ENCODE results near the gene ABAT.
"Not testable (repeated sequence)": the region's sequence is repeated elsewhere in the genome, so short reads cannot be mapped to it uniquely, and the experiment has no call there.

ABAT gene

GRCh38 chr16:8648877-8649276 lies 25.5 kb upstream of the ABAT start:
- WGBS, 2 experiments = 81% methylated on average over 4 of the region's 4 CpGs
- peaks cover 42% of the 10 kb centered on the region for H3K36me3 ChIP-seq (ENCODE audit: control insufficient read depth, insufficient read depth, low read length)
- H3K4me1 ChIP-seq (ENCODE audit: control insufficient read depth, insufficient read depth, low read length) = no peaks in the 10 kb centered on the region
- no peak overlapping the region for H3K27ac ChIP-seq (ENCODE audit: insufficient read depth, low read depth, low read length, poor library complexity, severe bottlenecking)
- no peak overlapping the region for H3K4me3 ChIP-seq (ENCODE audit: insufficient read depth, low read depth, low read length)
- H3K9me3 ChIP-seq (ENCODE audit: control insufficient read depth, low read length) = no peaks in the 10 kb centered on the region
- H3K27me3 ChIP-seq (ENCODE audit: control insufficient read depth, insufficient read depth, low read length, poor library complexity, severe bottlenecking) = no peaks in the 10 kb centered on the region

DNA sequence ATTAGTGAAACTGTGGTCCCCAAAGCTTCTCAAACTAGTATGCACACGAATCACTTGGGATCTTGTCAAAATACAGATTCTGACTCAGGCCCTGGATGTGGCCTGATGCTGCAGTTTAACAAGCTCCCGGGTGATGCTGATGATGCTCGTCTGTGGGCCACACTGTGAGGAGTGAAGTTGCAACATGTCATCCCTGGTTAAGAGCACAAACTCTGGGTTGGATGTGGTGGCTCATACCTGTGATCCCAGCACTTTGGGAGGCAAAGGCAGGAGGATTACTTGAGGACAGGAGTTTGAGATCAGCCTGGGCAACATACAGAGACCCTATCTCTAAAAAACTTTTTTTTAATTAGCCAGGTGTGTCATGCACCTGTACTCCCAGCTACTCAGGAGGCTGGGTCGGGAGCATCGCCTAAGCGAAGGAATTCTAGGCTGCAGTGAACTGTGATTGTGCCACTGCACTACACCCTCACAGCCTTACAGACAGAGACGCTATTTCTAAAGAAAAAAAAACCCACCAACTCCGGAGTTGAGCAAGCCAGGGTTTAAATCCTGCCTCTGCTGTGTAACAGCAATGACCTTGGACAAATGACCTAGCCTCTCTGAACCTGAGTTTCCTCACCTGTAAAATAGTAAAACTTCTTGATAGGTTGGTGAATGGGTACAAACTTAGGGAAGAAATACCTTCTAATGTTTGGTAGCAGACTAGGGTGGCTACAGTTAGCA lies 24.4 kb upstream of the ABAT start:
- Histone ChIP-seq H3K9me3 (ENCODE audit: control insufficient read depth, low read length) (no peaks in the 10 kb centered on the region), H3K36me3 (ENCODE audit: control insufficient read depth, insufficient read depth, low read length) (peaks cover 31% of the 10 kb centered on the region), H3K4me1 (ENCODE audit: control insufficient read depth, insufficient read depth, low read length) (no peaks in the 10 kb centered on the region), H3K4me3 (ENCODE audit: insufficient read depth, low read depth, low read length) (no peak overlapping the region), H3K27ac (ENCODE audit: insufficient read depth, low read depth, low read length, poor library complexity, severe bottlenecking) (no peak overlapping the region), H3K27me3 (ENCODE audit: control insufficient read depth, insufficient read depth, low read length, poor library complexity, severe bottlenecking) (no peaks in the 10 kb centered on the region)
- WGBS, 2 experiments = 81 to 83% methylated on average over 8 of the region's 8 CpGs

DNA sequence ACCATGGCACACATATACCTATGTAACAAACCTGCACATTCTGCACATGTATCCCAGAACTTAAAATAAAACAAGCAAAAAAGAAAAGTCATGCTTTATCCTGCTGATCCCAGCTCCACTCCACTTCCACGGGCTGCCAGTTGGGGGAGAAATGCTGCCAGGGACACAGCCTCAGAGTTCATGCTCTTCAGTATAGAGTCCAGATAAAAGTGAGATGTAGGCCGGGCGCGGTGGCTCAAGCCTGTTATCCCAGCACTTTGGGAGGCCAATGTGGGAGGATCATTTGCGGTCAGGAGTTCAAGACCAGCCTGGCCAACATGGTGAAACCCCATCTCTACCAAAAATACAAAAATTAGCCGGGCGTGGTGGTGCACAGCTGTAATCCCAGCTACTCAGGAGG lies 22.5 kb upstream of the ABAT start:
- peaks cover 15% of the 10 kb centered on the region for H3K36me3 ChIP-seq (ENCODE audit: control insufficient read depth, insufficient read depth, low read length)
- not testable (repeated sequence) for H3K27me3 ChIP-seq (ENCODE audit: control insufficient read depth, insufficient read depth, low read length, poor library complexity, severe bottlenecking); H3K9me3 ChIP-seq (ENCODE audit: control insufficient read depth, low read length); H3K4me1 ChIP-seq (ENCODE audit: control insufficient read depth, insufficient read depth, low read length); H3K27ac ChIP-seq (ENCODE audit: insufficient read depth, low read depth, low read length, poor library complexity, severe bottlenecking); H3K4me3 ChIP-seq (ENCODE audit: insufficient read depth, low read depth, low read length)
- WGBS, 2 experiments = 61 to 63% methylated on average over 7 of the region's 7 CpGs

GRCh38 chr16:8655184-8655717 lies 19.2 kb upstream of the ABAT start:
- no peak overlapping the region for H3K4me3 ChIP-seq (ENCODE audit: insufficient read depth, low read depth, low read length)
- H3K36me3 ChIP-seq (ENCODE audit: control insufficient read depth, insufficient read depth, low read length) = no peaks in the 10 kb centered on the region
- WGBS, 2 experiments = 78 to 87% methylated on average over 1 of the region's 1 CpG
- H3K9me3 ChIP-seq (ENCODE audit: control insufficient read depth, low read length) = no peaks in the 10 kb centered on the region
- no peaks in the 10 kb centered on the region for H3K27me3 ChIP-seq (ENCODE audit: control insufficient read depth, insufficient read depth, low read length, poor library complexity, severe bottlenecking)
- H3K27ac ChIP-seq (ENCODE audit: insufficient read depth, low read depth, low read length, poor library complexity, severe bottlenecking) = no peak overlapping the region
- H3K4me1 ChIP-seq (ENCODE audit: control insufficient read depth, insufficient read depth, low read length) = no peaks in the 10 kb centered on the region

GRCh38 chr16:8656376-8656775 lies 18.0 kb upstream of the ABAT start:
- H3K36me3 ChIP-seq (ENCODE audit: control insufficient read depth, insufficient read depth, low read length) = no peaks in the 10 kb centered on the region
- no peaks in the 10 kb centered on the region for H3K9me3 ChIP-seq (ENCODE audit: control insufficient read depth, low read length)
- no peak overlapping the region for H3K4me3 ChIP-seq (ENCODE audit: insufficient read depth, low read depth, low read length)
- no peaks in the 10 kb centered on the region for H3K27me3 ChIP-seq (ENCODE audit: control insufficient read depth, insufficient read depth, low read length, poor library complexity, severe bottlenecking)
- no peaks in the 10 kb centered on the region for H3K4me1 ChIP-seq (ENCODE audit: control insufficient read depth, insufficient read depth, low read length)
- 52 to 54% methylated on average over 3 of the region's 3 CpGs for WGBS, 2 experiments
- no peak overlapping the region for H3K27ac ChIP-seq (ENCODE audit: insufficient read depth, low read depth, low read length, poor library complexity, severe bottlenecking)

- H3K27ac ChIP-seq (ENCODE audit: insufficient read depth, low read depth, low read length, poor library complexity, severe bottlenecking) = no peak overlapping the region
- no peak overlapping the region for H3K4me3 ChIP-seq (ENCODE audit: insufficient read depth, low read depth, low read length)
- H3K36me3 ChIP-seq (ENCODE audit: control insufficient read depth, insufficient read depth, low read length) = no peaks in the 10 kb centered on the region
- 12 to 15% methylated on average over 13 of the region's 13 CpGs for WGBS, 2 experiments
- no peaks in the 10 kb centered on the region for H3K4me1 ChIP-seq (ENCODE audit: control insufficient read depth, insufficient read depth, low read length)
- H3K9me3 ChIP-seq (ENCODE audit: control insufficient read depth, low read length) = no peaks in the 10 kb centered on the region
- no peaks in the 10 kb centered on the region for H3K27me3 ChIP-seq (ENCODE audit: control insufficient read depth, insufficient read depth, low read length, poor library complexity, severe bottlenecking)
These were observed 13.5 kb upstream of the ABAT start for GRCh38 chr16:8660841-8661301.

- WGBS, 2 experiments = 88 to 89% methylated on average over 5 of the region's 5 CpGs
- Histone ChIP-seq H3K27me3 (ENCODE audit: control insufficient read depth, insufficient read depth, low read length, poor library complexity, severe bottlenecking) (no peaks in the 10 kb centered on the region), H3K36me3 (ENCODE audit: control insufficient read depth, insufficient read depth, low read length) (no peaks in the 10 kb centered on the region), H3K4me3 (ENCODE audit: insufficient read depth, low read depth, low read length) (no peak overlapping the region), H3K4me1 (ENCODE audit: control insufficient read depth, insufficient read depth, low read length) (no peaks in the 10 kb centered on the region), H3K27ac (ENCODE audit: insufficient read depth, low read depth, low read length, poor library complexity, severe bottlenecking) (no peak overlapping the region), H3K9me3 (ENCODE audit: control insufficient read depth, low read length) (no peaks in the 10 kb centered on the region)
These were observed 12.7 kb upstream of the ABAT start for GRCh38 chr16:8661703-8662102.

DNA sequence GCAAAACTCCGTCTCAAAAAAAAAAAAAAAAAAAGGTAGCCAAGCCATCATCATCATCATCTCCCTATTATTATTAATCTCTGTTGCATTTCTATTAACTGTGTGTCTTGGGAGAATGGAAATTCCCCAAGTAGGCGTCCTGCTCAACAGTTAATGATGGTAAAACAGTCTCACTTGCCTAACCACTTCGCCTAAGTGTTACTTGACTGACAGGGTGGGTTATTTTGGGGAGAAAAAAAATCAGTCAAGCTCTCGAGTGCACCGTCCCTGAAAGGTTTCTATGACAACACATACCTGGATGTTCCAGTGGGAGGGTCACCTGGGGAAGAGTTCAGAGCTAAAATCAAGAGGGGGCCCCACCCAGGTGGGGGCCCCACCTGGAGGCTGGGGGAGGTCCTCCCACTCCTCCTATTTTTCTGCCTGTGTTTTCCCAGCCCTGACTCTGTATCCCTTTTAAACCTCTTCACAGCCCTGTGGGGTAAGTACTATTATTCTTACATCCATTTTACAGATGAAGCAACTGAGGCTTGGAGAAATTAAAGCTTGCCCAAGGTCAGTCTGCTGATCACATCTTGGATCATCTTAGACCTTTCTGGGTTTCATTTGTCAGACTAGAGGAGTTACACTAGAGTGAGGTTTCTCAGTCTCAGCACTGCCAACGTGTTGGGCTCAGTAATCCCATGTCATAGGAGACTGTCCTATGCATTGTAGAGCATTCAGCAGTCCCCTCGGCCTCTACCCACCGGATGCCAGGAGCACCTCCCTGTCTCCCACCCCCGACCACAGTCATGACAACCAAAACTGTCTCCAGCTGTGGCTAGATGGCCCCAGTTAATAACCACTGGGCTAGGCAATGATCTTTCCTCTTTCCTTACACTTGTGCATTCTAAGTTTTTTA lies 11.0 kb upstream of the ABAT start:
- Histone ChIP-seq H3K27ac (ENCODE audit: insufficient read depth, low read depth, low read length, poor library complexity, severe bottlenecking) (no peak overlapping the region), H3K4me3 (ENCODE audit: insufficient read depth, low read depth, low read length) (no peak overlapping the region), H3K27me3 (ENCODE audit: control insufficient read depth, insufficient read depth, low read length, poor library complexity, severe bottlenecking) (no peaks in the 10 kb centered on the region), H3K36me3 (ENCODE audit: control insufficient read depth, insufficient read depth, low read length) (no peaks in the 10 kb centered on the region), H3K9me3 (ENCODE audit: control insufficient read depth, low read length) (no peaks in the 10 kb centered on the region), H3K4me1 (ENCODE audit: control insufficient read depth, insufficient read depth, low read length) (peaks cover 4% of the 10 kb centered on the region)
- WGBS, 2 experiments = 84 to 86% methylated on average over 8 to 9 of the region's 9 CpGs

DNA sequence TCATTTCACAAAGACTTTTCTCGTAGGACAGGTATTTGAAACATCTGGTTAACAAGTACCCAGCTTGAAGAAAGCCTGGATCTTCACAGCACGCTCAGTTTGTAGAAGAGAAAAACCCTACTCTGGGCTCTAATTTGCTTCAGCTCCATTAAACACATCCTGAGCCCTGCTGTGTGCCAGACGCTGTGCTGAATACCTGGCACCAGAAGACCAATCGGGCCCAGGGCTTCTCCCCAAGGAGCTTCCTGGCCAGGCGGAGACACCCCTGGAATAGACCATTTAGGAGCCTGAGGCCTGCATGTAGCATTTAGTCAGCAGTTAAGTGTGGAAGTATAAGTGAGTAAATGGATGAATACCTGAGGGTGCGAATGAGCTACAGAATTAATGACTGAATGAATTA lies 8.9 kb upstream of the ABAT start:
- no peaks in the 10 kb centered on the region for H3K36me3 ChIP-seq (ENCODE audit: control insufficient read depth, insufficient read depth, low read length)
- 59 to 61% methylated on average over 6 of the region's 6 CpGs for WGBS, 2 experiments
- H3K4me3 ChIP-seq (ENCODE audit: insufficient read depth, low read depth, low read length) = no peak overlapping the region
- H3K4me1 ChIP-seq (ENCODE audit: control insufficient read depth, insufficient read depth, low read length) = peaks cover 4% of the 10 kb centered on the region
- H3K27ac ChIP-seq (ENCODE audit: insufficient read depth, low read depth, low read length, poor library complexity, severe bottlenecking) = no peak overlapping the region
- no peaks in the 10 kb centered on the region for H3K9me3 ChIP-seq (ENCODE audit: control insufficient read depth, low read length)
- H3K27me3 ChIP-seq (ENCODE audit: control insufficient read depth, insufficient read depth, low read length, poor library complexity, severe bottlenecking) = no peaks in the 10 kb centered on the region

GRCh38 chr16:8667492-8667891 lies 6.9 kb upstream of the ABAT start:
- H3K27ac ChIP-seq (ENCODE audit: insufficient read depth, low read depth, low read length, poor library complexity, severe bottlenecking) = no peak overlapping the region
- H3K27me3 ChIP-seq (ENCODE audit: control insufficient read depth, insufficient read depth, low read length, poor library complexity, severe bottlenecking) = no peaks in the 10 kb centered on the region
- WGBS, 2 experiments = 90 to 92% methylated on average over 3 of the region's 3 CpGs

More at GRCh38 chr16:8667492-8667891, 6.9 kb upstream of the ABAT start:
- Histone ChIP-seq H3K9me3 (ENCODE audit: control insufficient read depth, low read length) (no peaks in the 10 kb centered on the region), H3K36me3 (ENCODE audit: control insufficient read depth, insufficient read depth, low read length) (no peaks in the 10 kb centered on the region), H3K4me1 (ENCODE audit: control insufficient read depth, insufficient read depth, low read length) (peaks cover 4% of the 10 kb centered on the region), H3K4me3 (ENCODE audit: insufficient read depth, low read depth, low read length) (no peak overlapping the region)

All from ectodermal cell (in vitro differentiated cells).